OCI-LY3 (cell line): ENCODE results near the gene TRMT13.

ENCODE experiments used
- H2AFZ ChIP-seq: fragments of 200-600, 300-600 bp; shearing (Covaris generic); 2 replicates; pipeline ENCODE4 v1.6.0; 2014; ENCODE audit warnings: antibody characterized with exemption, low read depth, low read length
- H3K27ac ChIP-seq: fragments of 200-600, 300-600 bp; sonication (generic); 2 replicates; pipeline ENCODE4 v1.5.1; 2014; ENCODE audit warnings: mild to moderate bottlenecking, low read length, moderate library complexity, mixed read lengths
- H3K27me3 ChIP-seq: fragments of 200-600, 300-600 bp; sonication (generic); 2 replicates; pipeline ENCODE4 v1.6.1; 2014; ENCODE audit warnings: low read depth, low read length, mixed read lengths
- H3K36me3 ChIP-seq: fragments of 200-600, 300-600 bp; sonication (generic); replicated peaks from 2 replicates; pipeline ENCODE3; 2014; ENCODE audit warnings: low read depth, low read length, mixed read lengths
- H3K4me1 ChIP-seq: fragments of 300-600, 200-600 bp; sonication (generic); 2 replicates; pipeline ENCODE4 v1.6.1; 2014; ENCODE audit warnings: low read length, mixed read lengths
- H3K4me2 ChIP-seq: fragments of 200-600, 300-600 bp; sonication (generic); 2 replicates; pipeline ENCODE4 v1.6.1; 2014; ENCODE audit warnings: low read length, mixed read lengths
- H3K4me3 ChIP-seq: fragments of 300-600, 200-600 bp; sonication (generic); 2 replicates; pipeline ENCODE4 v1.5.1; 2014; ENCODE audit warnings: antibody characterized with exemption, mild to moderate bottlenecking, low read length, moderate library complexity
- H3K79me2 ChIP-seq: fragments of 300-600, 200-600 bp; shearing (Covaris generic); 2 replicates; pipeline ENCODE4 v1.6.1; 2014; ENCODE audit warnings: mild to moderate bottlenecking, low read length, mixed read lengths
- H3K9ac ChIP-seq: fragments of 300-600, 200-600 bp; shearing (Covaris generic); 2 replicates; pipeline ENCODE4 v1.6.0; 2014; ENCODE audit warnings: mild to moderate bottlenecking, low read length, moderate library complexity
- H3K9me3 ChIP-seq: fragments of 200-600, 300-600 bp; shearing (Covaris generic); 2 replicates; pipeline ENCODE4 v1.6.1; 2014; ENCODE audit warnings: low read length, mixed read lengths; ENCODE audit not compliant: insufficient read depth
- H4K20me1 ChIP-seq: fragments of 200-600, 300-600 bp; sonication (generic); 2 replicates; pipeline ENCODE4 v1.6.1; 2016; ENCODE audit warnings: low read length, mixed read lengths; ENCODE audit not compliant: insufficient read depth
- CTCF ChIP-seq: fragments of 200-600, 300-600 bp; sonication (generic); IDR thresholded peaks from 2 replicates; pipeline ENCODE4 v1.5.1; 2014; ENCODE audit warnings: antibody characterized with exemption, low read length, low read depth
- EZH2phosphoT487 ChIP-seq: fragments of 200-600 bp; shearing (Covaris generic); IDR thresholded peaks from 2 replicates; pipeline ENCODE4 v1.6.1; 2018; ENCODE audit warnings: antibody characterized with exemption, mixed run types, low read depth

Gene TRMT13

GRCh38 chr1:100142343-100142742 is 9.4 kb downstream of the TRMT13 start:
- H3K36me3 ChIP-seq: peaks cover 12% of the 10 kb centered on the region
- no peaks in the 10 kb centered on the region for H3K27me3 ChIP-seq
- no peaks in the 10 kb centered on the region for H3K79me2 ChIP-seq
- no peak overlapping the region for H3K9ac ChIP-seq
- no peaks in the 10 kb centered on the region for H4K20me1 ChIP-seq
- no peak overlapping the region for H2AFZ ChIP-seq
- no peak overlapping the region for H3K4me2 ChIP-seq
- no peak overlapping the region for H3K27ac ChIP-seq
- TF ChIP-seq CTCF (no peak), EZH2phosphoT487 (no peak)
- no peaks in the 10 kb centered on the region for H3K9me3 ChIP-seq
- no peaks in the 10 kb centered on the region for H3K4me1 ChIP-seq
- no peak overlapping the region for H3K4me3 ChIP-seq

GRCh38 chr1:100145116-100145515 is 12.2 kb downstream of the TRMT13 start:
- H3K9me3 ChIP-seq: no peaks in the 10 kb centered on the region
- no peak overlapping the region for H3K4me3 ChIP-seq
- no peak for TF ChIP-seq EZH2phosphoT487
- H3K9ac ChIP-seq: no peak overlapping the region
- H3K4me1 ChIP-seq: no peaks in the 10 kb centered on the region
- no peak overlapping the region for H3K27ac ChIP-seq
- H3K79me2 ChIP-seq: no peaks in the 10 kb centered on the region
- H4K20me1 ChIP-seq: no peaks in the 10 kb centered on the region
- H3K4me2 ChIP-seq: no peak overlapping the region
- H2AFZ ChIP-seq: no peak overlapping the region
- no peaks in the 10 kb centered on the region for H3K27me3 ChIP-seq
- peaks cover 13% of the 10 kb centered on the region for H3K36me3 ChIP-seq

GRCh38 chr1:100146958-100147357 is 14.0 kb downstream of the TRMT13 start:
- TF ChIP-seq CTCF: no peak
- TF ChIP-seq EZH2phosphoT487: no peak
- Histone ChIP-seq H3K27ac (no peak overlapping the region), H3K79me2 (no peaks in the 10 kb centered on the region), H3K9ac (no peak overlapping the region), H3K27me3 (no peaks in the 10 kb centered on the region), H3K36me3 (peaks cover 16% of the 10 kb centered on the region), H3K4me2 (no peak overlapping the region), H3K9me3 (no peaks in the 10 kb centered on the region), H3K4me1 (peaks cover 5% of the 10 kb centered on the region), H3K4me3 (no peak overlapping the region), H2AFZ (no peak overlapping the region), H4K20me1 (no peaks in the 10 kb centered on the region)

- Histone ChIP-seq H3K4me2 (no peak overlapping the region), H3K9me3 (no peaks in the 10 kb centered on the region), H2AFZ (no peak overlapping the region), H3K79me2 (no peaks in the 10 kb centered on the region), H4K20me1 (no peaks in the 10 kb centered on the region), H3K27ac (no peak overlapping the region), H3K36me3 (peaks cover 16% of the 10 kb centered on the region), H3K27me3 (no peaks in the 10 kb centered on the region), H3K9ac (no peak overlapping the region), H3K4me1 (peaks cover 14% of the 10 kb centered on the region), H3K4me3 (no peak overlapping the region)
- TF ChIP-seq EZH2phosphoT487 (no peak), CTCF (no peak)
Observed at GRCh38 chr1:100147875-100148274, 14.9 kb downstream of the TRMT13 start.

- Histone ChIP-seq H4K20me1 (no peaks in the 10 kb centered on the region), H3K9ac (peak overlapping the region; percentile 28; the same call in 1 of the 2 replicates), H3K4me3 (peak overlapping the region; percentile 50), H3K79me2 (no peaks in the 10 kb centered on the region), H3K9me3 (no peaks in the 10 kb centered on the region), H3K27ac (peak overlapping the region; percentile 48), H3K4me2 (peak overlapping the region; percentile 77), H2AFZ (no peak overlapping the region), H3K36me3 (peaks cover 6% of the 10 kb centered on the region), H3K4me1 (peaks cover 16% of the 10 kb centered on the region), H3K27me3 (no peaks in the 10 kb centered on the region)
- no peak for TF ChIP-seq CTCF
- TF ChIP-seq EZH2phosphoT487: no peak
Observed at GRCh38 chr1:100151679-100152078, 18.7 kb downstream of the TRMT13 start.
